Right lobe of liver (tissue), 6 donors: ENCODE results near the gene GALNT1. TPM values are rescaled to one million over a fixed set of nuclear protein-coding genes. Genes with fewer than 3 reads are reported as not detected.

ENCODE experiments used
- ATAC-seq, 4 donors: fragments of 200-7000 bp; cut with Tn5 transposase; one replicate each; pipeline ENCODE4 v1.9.1; 2020; ENCODE audit warnings: mild to moderate bottlenecking in 4 of 4, moderate library complexity in 4 of 4
- DNase-seq, 3 donors: peaks; one replicate each; pipeline ENCODE4 v3.0.0-alpha.2; 2020
- H3K27ac ChIP-seq, 3 donors: fragments of 200-600 bp; one replicate each; pipeline ENCODE4 v1.8.0; 2022
- H3K27me3 ChIP-seq, 2 donors: fragments of 200-600 bp; one replicate each; pipeline ENCODE4 v1.8.0; 2022
- H3K36me3 ChIP-seq, 4 donors: fragments of 200-600 bp; sonication (generic) in 1 of 4; one replicate each; pipeline versions ENCODE4 v1.5.1 to v1.8.0; 2017 to 2022; ENCODE audit warnings: control low read depth in 1 of 4
- H3K4me1 ChIP-seq, 4 donors: fragments of 200-600 bp; sonication (generic) in 1 of 4; one replicate each; pipeline versions ENCODE4 v1.5.1 to v1.8.0; 2017 to 2022; ENCODE audit warnings: control low read depth in 1 of 4
- H3K4me3 ChIP-seq, 3 donors: fragments of 200-600 bp; one replicate each; pipeline ENCODE4 v1.8.0; 2022
- H3K9me3 ChIP-seq, 4 donors: fragments of 200-600 bp; sonication (generic) in 1 of 4; one replicate each; pipeline versions ENCODE4 v1.5.1 to v1.8.0; 2017 to 2022; ENCODE audit warnings: control low read depth in 1 of 4
- CTCF ChIP-seq, 4 donors: fragments of 200-600 bp in 3 of 4; fragments of 450-650 bp in 1 of 4; IDR thresholded peaks; one replicate each; pipeline versions ENCODE4 v1.5.1 to v1.8.0; 2016 to 2022; ENCODE audit warnings: antibody characterized with exemption in 4 of 4, mild to moderate bottlenecking in 2 of 4
- POLR2A ChIP-seq: fragments of 450-650 bp; IDR thresholded peaks from one replicate; pipeline ENCODE4 v1.6.1; 2017; ENCODE audit warnings: antibody characterized with exemption, mild to moderate bottlenecking
- WGBS: methylation state at CpG from one replicate; pipeline ENCODE4 v1.1.6; 2018; ENCODE audit warnings: low coverage, low lambda C conversion rate; ENCODE audit not compliant: insufficient coverage; ENCODE audit errors: missing lambda C conversion rate; 5-methylcytosine and 5-hydroxymethylcytosine counted together
- intact Hi-C, 2 donors: fragments of 100-400 bp; cut with DNase I; formaldehyde crosslinking; loops; one replicate each; pipeline versions ENCODE4 v1.11.2 to v1.14.1; 2022
- total RNA-seq, 6 experiments: library from RNA; depleted of rRNA in 2 of 6; stranded (reverse); fragments of >200 nt in 2 of 6; fragmentation: NEBNext Ultra II Directional in 3 of 6; extraction: Animal tissue kit (Norgen Biotek cat#: 25700) in 3 of 6; gene quantifications; one replicate each; pipeline versions ENCODE4 v1.1.0 to v1.2.4, GENCODE V29; 2016 to 2023
- donor health status: DM: no; HTN: yes; CAD: no.
- donor health status: DM: no; HTN: no; CAD: no.
- donor health status: DM: no; HTN: no; CAD: no.
- donor health status: DM: no; HTN: yes; CAD: no.
- donor health status: DM: no; HTN: yes; CAD: no.

GALNT1 gene
- total RNA-seq, 6 experiments from 2014 or later: 28.0 to 47.4 (median 40.4) TPM

GRCh38 chr18:35731701-35732100 lies 150.2 kb downstream of the GALNT1 start:
- no peaks in the 10 kb centered on the region for H3K27me3 ChIP-seq
- intact Hi-C loops: no loop called here
- no peaks in the 10 kb centered on the region for H3K9me3 ChIP-seq
- H3K27ac ChIP-seq: no peak overlapping the region
- DNase-seq (no peak), ATAC-seq (no peak)
- no peak overlapping the region for H3K4me3 ChIP-seq
- no peaks in the 10 kb centered on the region for H3K36me3 ChIP-seq
- TF ChIP-seq CTCF (IDR thresholded peaks at IDR 0.05) (no peak), POLR2A (no peak)
- H3K4me1 ChIP-seq: no peaks in the 10 kb centered on the region

GRCh38 chr18:35732162-35732561 lies 150.6 kb downstream of the GALNT1 start:
- Histone ChIP-seq H3K36me3 (no peaks in the 10 kb centered on the region), H3K4me3 (no peak overlapping the region), H3K4me1 (no peaks in the 10 kb centered on the region), H3K27me3 (no peaks in the 10 kb centered on the region), H3K27ac (no peak overlapping the region), H3K9me3 (no peaks in the 10 kb centered on the region)
- intact Hi-C loops: no loop called here
- 13% methylated on average over 1 of the region's 1 CpG for WGBS
- ATAC-seq: no peak
- no peak for TF ChIP-seq POLR2A
- TF ChIP-seq CTCF (IDR thresholded peaks at IDR 0.05): no peak
- no peak for DNase-seq

GRCh38 chr18:35732636-35733035 lies 151.1 kb downstream of the GALNT1 start:
- H3K4me3 ChIP-seq: no peak overlapping the region
- no peaks in the 10 kb centered on the region for H3K4me1 ChIP-seq
- no peaks in the 10 kb centered on the region for H3K27me3 ChIP-seq
- H3K27ac ChIP-seq: no peak overlapping the region
- DNase-seq: no peak
- H3K9me3 ChIP-seq: no peaks in the 10 kb centered on the region
- TF ChIP-seq POLR2A: no peak
- no peak for TF ChIP-seq CTCF (IDR thresholded peaks at IDR 0.05)
- H3K36me3 ChIP-seq: no peaks in the 10 kb centered on the region
- 90% methylated on average over 1 of the region's 1 CpG for WGBS
- intact Hi-C loops: no loop called here
- ATAC-seq: no peak

- TF ChIP-seq CTCF (IDR thresholded peaks at IDR 0.05) (no peak), POLR2A (no peak)
- ATAC-seq: no peak
- intact Hi-C loops: no loop called here
Measured at GRCh38 chr18:35733408-35733807, 151.9 kb downstream of the GALNT1 start.

GRCh38 chr18:35736696-35737095 lies 155.2 kb downstream of the GALNT1 start:
- intact Hi-C loops: no loop called here
- Histone ChIP-seq H3K9me3 (no peaks in the 10 kb centered on the region), H3K27me3 (no peaks in the 10 kb centered on the region), H3K36me3 (no peaks in the 10 kb centered on the region), H3K4me1 (no peaks in the 10 kb centered on the region), H3K27ac (no peak overlapping the region), H3K4me3 (no peak overlapping the region)
- DNase-seq: no peak
- WGBS: 44% methylated on average over 3 of the region's 3 CpGs
- TF ChIP-seq POLR2A (no peak), CTCF (IDR thresholded peaks at IDR 0.05) (no peak)
- ATAC-seq: no peak

More at GRCh38 chr18:35733408-35733807, 151.9 kb downstream of the GALNT1 start:
- Histone ChIP-seq H3K4me3 (no peak overlapping the region), H3K4me1 (no peaks in the 10 kb centered on the region), H3K36me3 (no peaks in the 10 kb centered on the region), H3K27me3 (no peaks in the 10 kb centered on the region), H3K9me3 (no peaks in the 10 kb centered on the region), H3K27ac (no peak overlapping the region)
- no peak for DNase-seq
- 72% methylated on average over 7 of the region's 7 CpGs for WGBS
